Measurements from ENCODE around the gene FOXC2. TPM values are rescaled to one million over a fixed set of nuclear protein-coding genes. Genes with fewer than 3 reads are reported as not detected.

The FOXC2 gene
- total RNA-seq, 4 donors from 2014 or later: 9.3 to 18.2 (median 14.1) TPM

DNA sequence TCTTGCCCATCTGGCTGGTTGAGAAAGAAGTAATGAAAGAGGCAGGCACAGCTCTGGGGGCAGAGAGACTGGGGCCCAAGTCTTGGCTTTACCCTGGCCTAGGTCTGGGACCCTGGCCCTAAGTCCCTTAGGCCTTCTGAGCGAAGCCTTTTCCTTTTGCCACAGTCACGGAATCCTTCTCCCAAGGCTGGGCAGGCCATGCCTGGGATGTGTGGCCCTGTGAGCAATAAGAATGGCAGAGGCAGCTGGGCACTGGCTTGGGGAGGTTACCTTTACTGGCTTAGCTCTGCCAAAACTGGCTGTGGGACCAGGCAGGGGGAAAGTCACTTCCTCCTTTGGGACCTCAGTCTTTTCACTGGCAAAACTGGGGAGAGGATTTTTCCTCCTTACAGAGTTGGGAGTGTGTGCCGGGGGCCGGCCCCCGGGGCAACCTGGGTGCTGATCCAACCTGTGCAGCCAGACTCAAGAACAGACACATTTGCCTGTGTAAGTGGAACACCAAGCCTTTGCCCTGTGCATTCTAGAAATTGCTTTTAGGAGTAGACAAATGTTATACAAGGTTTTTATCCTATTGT is 43.4 kb upstream of the FOXC2 start:
- WGBS, 2 donors: 76 to 82% methylated on average over 5 of the region's 5 CpGs

DNA sequence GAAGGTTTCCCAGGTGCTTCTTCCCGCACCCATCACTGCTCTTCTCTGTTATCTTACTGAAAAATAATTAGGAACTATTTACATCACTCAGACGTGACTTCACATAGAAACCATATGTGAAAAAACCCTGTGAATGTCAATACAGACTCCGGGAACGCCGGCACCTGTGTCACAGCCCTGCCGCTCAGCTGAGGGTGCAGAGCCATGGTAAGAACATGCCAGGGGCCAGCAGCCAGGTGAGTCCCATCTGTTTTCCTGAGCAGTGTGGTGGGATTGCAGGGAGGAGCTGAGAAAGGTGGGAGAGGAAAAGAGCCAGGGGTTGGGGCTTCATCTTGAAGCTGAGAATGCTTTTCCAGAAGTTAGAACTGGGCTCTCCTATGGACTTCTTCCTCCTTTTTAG is 42.6 kb upstream of the FOXC2 start:
- Histone ChIP-seq H3K9me3 (no peaks in the 10 kb centered on the region), H3K4me1 (peaks cover 0 to 18% (median 3%) of the 10 kb centered on the region in 4 donors), H3K36me3 (peaks cover 0 to 4% (median 0%) of the 10 kb centered on the region in 3 donors), H3K27me3 (peaks cover 0 to 41% of the 10 kb centered on the region in 2 donors), H3K27ac (no peak overlapping the region), H3K4me3 (no peak overlapping the region)
- no peak for TF ChIP-seq EP300 (IDR thresholded peaks at IDR 0.05)
- TF ChIP-seq, protein P1, sequence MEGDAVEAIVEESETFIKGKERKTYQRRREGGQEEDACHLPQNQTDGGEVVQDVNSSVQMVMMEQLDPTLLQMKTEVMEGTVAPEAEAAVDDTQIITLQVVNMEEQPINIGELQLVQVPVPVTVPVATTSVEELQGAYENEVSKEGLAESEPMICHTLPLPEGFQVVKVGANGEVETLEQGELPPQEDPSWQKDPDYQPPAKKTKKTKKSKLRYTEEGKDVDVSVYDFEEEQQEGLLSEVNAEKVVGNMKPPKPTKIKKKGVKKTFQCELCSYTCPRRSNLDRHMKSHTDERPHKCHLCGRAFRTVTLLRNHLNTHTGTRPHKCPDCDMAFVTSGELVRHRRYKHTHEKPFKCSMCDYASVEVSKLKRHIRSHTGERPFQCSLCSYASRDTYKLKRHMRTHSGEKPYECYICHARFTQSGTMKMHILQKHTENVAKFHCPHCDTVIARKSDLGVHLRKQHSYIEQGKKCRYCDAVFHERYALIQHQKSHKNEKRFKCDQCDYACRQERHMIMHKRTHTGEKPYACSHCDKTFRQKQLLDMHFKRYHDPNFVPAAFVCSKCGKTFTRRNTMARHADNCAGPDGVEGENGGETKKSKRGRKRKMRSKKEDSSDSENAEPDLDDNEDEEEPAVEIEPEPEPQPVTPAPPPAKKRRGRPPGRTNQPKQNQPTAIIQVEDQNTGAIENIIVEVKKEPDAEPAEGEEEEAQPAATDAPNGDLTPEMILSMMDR (IDR thresholded peaks at IDR 0.05): no peak
- TF ChIP-seq POLR2A (IDR thresholded peaks at IDR 0.05): no peak
- no peak for DNase-seq (ENCODE audit: low spot score in 2 of 2)
- 53 to 63% methylated on average over 6 of the region's 6 CpGs for WGBS, 2 donors

More for the DNA sequence above, 43.4 kb upstream of the FOXC2 start:
- Histone ChIP-seq H3K4me3 (no peak overlapping the region), H3K27me3 (peaks cover 0 to 47% of the 10 kb centered on the region in 2 donors), H3K9me3 (no peaks in the 10 kb centered on the region), H3K4me1 (peaks cover 0 to 18% (median 3%) of the 10 kb centered on the region in 4 donors), H3K27ac (no peak overlapping the region), H3K36me3 (no peaks in the 10 kb centered on the region)
- TF ChIP-seq EP300 (IDR thresholded peaks at IDR 0.05) (no peak), POLR2A (IDR thresholded peaks at IDR 0.05) (no peak)
- TF ChIP-seq, protein P1 (IDR thresholded peaks at IDR 0.05): no peak
- DNase-seq (ENCODE audit: low spot score in 2 of 2): no peak

DNA sequence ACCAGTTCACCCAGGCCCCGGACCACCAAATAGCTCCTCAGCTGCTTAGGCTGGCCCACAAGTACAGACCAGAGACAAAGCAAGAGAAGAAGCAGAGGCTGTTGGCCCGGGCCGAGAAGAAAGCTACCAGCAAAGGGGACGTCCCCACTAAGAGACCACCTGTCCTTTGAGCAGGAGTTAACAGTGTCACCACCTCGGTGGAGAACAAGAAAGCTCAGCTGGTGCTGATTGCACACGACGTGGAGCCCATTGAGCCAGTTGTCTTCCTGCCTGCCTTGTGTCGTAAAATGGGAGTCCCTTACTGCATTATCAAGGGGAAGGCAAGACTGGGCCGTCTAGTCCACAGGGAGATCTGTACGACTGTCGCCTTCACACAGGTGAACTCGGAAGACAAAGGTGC is 40.9 kb upstream of the FOXC2 start:
- WGBS, 2 donors: 55 to 59% methylated on average over 12 of the region's 12 CpGs
- TF ChIP-seq, protein P1 (IDR thresholded peaks at IDR 0.05): no peak
- no peak for TF ChIP-seq POLR2A (IDR thresholded peaks at IDR 0.05)
- no peak for TF ChIP-seq EP300 (IDR thresholded peaks at IDR 0.05)

DNA sequence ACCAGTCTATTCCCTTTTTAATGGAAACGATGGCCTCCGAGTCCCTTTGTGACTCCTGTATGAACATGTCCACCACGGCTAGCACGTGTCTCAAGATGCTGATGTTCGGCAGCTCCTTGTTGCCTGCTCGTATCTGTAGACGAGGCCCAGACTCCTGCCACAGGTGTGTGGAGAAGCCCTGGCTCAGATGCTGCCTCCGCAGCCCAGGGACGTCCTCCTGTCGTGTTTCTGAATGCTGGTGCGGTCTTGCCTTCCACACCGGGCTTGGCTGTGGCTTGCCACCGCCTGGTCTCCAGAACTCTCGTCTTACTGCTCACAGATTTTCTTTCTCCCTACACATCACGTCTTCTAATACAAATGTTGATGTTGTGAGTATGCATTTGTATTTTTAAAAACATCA is 39.3 kb upstream of the FOXC2 start:
- no peak overlapping the region for H3K27ac ChIP-seq
- H3K27me3 ChIP-seq: peaks cover 0 to 9% of the 10 kb centered on the region in 2 donors
- 93 to 94% methylated on average over 15 of the region's 15 CpGs for WGBS, 2 donors
- H3K4me1 ChIP-seq: peaks cover 0 to 17% (median 0%) of the 10 kb centered on the region in 4 donors
- H3K9me3 ChIP-seq: no peaks in the 10 kb centered on the region
- DNase-seq (ENCODE audit: low spot score in 2 of 2): no peak
- peaks cover 0 to 26% (median 0%) of the 10 kb centered on the region in 3 donors for H3K36me3 ChIP-seq
- H3K4me3 ChIP-seq: no peak overlapping the region
- no peak for TF ChIP-seq POLR2A (IDR thresholded peaks at IDR 0.05)
- TF ChIP-seq EP300 (IDR thresholded peaks at IDR 0.05): no peak
- TF ChIP-seq, protein P1 (IDR thresholded peaks at IDR 0.05): no peak

More for the DNA sequence above, 40.9 kb upstream of the FOXC2 start:
- Histone ChIP-seq H3K27ac (no peak overlapping the region), H3K4me1 (peaks cover 0 to 12% (median 1%) of the 10 kb centered on the region in 4 donors), H3K36me3 (peaks cover 0 to 14% (median 0%) of the 10 kb centered on the region in 3 donors), H3K27me3 (peaks cover 0 to 25% of the 10 kb centered on the region in 2 donors), H3K9me3 (no peaks in the 10 kb centered on the region), H3K4me3 (no peak overlapping the region)
- no peak for DNase-seq (ENCODE audit: low spot score in 2 of 2)

DNA sequence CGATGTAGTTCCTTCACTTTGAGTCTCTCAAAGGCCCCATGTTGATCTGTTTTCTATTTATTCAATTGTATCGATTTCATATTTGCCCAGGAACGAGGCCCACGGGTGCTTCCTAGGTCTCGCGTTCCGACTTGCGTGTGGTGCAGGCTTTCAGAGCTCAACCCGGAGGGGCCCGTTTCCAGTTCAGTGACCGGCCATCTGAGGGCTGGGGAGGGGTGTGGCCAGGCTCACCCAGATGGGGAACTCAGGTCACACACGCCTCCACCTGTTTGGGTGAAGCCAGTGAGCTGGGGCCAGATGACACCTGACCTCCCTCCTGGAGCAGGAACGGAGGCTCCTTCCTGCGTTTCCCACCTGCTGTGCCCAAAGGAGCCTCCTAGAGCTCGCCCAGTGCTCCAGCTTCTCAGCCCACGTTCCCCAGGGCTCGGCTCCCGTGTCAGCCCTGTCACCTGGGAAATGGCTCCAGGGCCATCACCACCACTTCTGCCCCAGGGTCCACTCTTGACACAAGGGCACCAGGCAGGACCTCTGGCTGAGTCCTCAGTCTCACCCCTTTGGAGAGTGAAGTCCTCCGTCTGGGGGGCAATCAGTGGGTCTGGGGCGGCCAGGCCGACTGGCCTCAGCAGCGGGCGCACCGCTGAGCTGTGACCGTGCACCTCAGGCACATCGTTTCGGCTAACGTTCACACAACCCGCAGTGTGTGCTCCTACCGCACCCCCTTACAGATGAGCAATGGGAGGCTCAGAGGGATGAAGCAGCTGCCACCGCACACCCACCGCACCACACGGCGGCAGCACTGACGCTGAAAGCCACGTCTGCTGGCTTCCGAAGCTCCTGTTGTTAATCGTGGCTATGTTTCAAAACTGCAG is 38.3 kb upstream of the FOXC2 start:
- peaks cover 0 to 17% (median 0%) of the 10 kb centered on the region in 4 donors for H3K4me1 ChIP-seq
- H3K27ac ChIP-seq: no peak overlapping the region
- TF ChIP-seq POLR2A (IDR thresholded peaks at IDR 0.05) (no peak), EP300 (IDR thresholded peaks at IDR 0.05) (no peak)
- TF ChIP-seq, protein P1 (IDR thresholded peaks at IDR 0.05): no peak
- H3K27me3 ChIP-seq: peaks cover 0 to under 1% of the 10 kb centered on the region in 2 donors
- no peak for DNase-seq (ENCODE audit: low spot score in 2 of 2)
- peaks cover 0 to 36% (median 0%) of the 10 kb centered on the region in 3 donors for H3K36me3 ChIP-seq
- H3K4me3 ChIP-seq: no peak overlapping the region
- 91 to 92% methylated on average over 30 to 35 of the region's 38 CpGs for WGBS, 2 donors
- no peaks in the 10 kb centered on the region for H3K9me3 ChIP-seq
